ENCODE data around the gene FRMD4A. TPM values are rescaled to one million over a fixed set of nuclear protein-coding genes. Genes with fewer than 3 reads are reported as not detected.
"Not testable (repeated sequence)": the region's sequence is repeated elsewhere in the genome, so short reads cannot be mapped to it uniquely, and the experiment has no call there.

The FRMD4A gene
- total RNA-seq, 6 donors from 2014 or later: 22.3 to 114 (median 52.3) TPM

- Histone ChIP-seq H3K27me3 (no peaks in the 10 kb centered on the region), H3K27ac (peak overlapping the region in 3 of 4 donors; percentile 33 to 48 (median 39)), H3K4me1 (peaks cover 19 to 31% (median 24%) of the 10 kb centered on the region in 4 donors), H3K36me3 (no peaks in the 10 kb centered on the region), H3K9me3 (no peaks in the 10 kb centered on the region), H3K4me3 (no peak overlapping the region)
- TF ChIP-seq POLR2AphosphoS5 (IDR thresholded peaks at IDR 0.05): no peak
- TF ChIP-seq CTCF (IDR thresholded peaks at IDR 0.05): no peak
- no peak for TF ChIP-seq EP300 (IDR thresholded peaks at IDR 0.05)
- TF ChIP-seq POLR2A (IDR thresholded peaks at IDR 0.05): no peak
- ATAC-seq (ENCODE audit: low FRiP score in 2 of 2): peak in 1 of 2 donors; percentile 73
- WGBS, 2 donors: 24 to 30% methylated on average over 16 of the region's 16 CpGs
- peak in 1 of 2 donors; percentile 38 for DNase-seq
Observed at GRCh38 chr10:13834581-13835286, 496.0 kb downstream of the FRMD4A start.

GRCh38 chr10:13831711-13832141 lies 499.0 kb downstream of the FRMD4A start:
- TF ChIP-seq EP300 (IDR thresholded peaks at IDR 0.05) (no peak), POLR2AphosphoS5 (IDR thresholded peaks at IDR 0.05) (peak in 1 of 2 donors; percentile 15)
- DNase-seq (no peak), ATAC-seq (ENCODE audit: low FRiP score in 2 of 2) (peak in 1 of 2 donors; percentile 18)
- Histone ChIP-seq H3K36me3 (no peaks in the 10 kb centered on the region), H3K27me3 (no peaks in the 10 kb centered on the region), H3K4me1 (peaks cover 16 to 24% (median 21%) of the 10 kb centered on the region in 4 donors), H3K9me3 (no peaks in the 10 kb centered on the region), H3K4me3 (no peak overlapping the region), H3K27ac (peak overlapping the region in 3 of 4 donors; percentile 16 to 67 (median 44))
- 15 to 20% methylated on average over 4 of the region's 4 CpGs for WGBS, 2 donors

- H3K27ac ChIP-seq: no peak overlapping the region
- no peaks in the 10 kb centered on the region for H3K9me3 ChIP-seq
- DNase-seq: no peak
- TF ChIP-seq POLR2A (IDR thresholded peaks at IDR 0.05) (no peak), CTCF (IDR thresholded peaks at IDR 0.05) (no peak), EP300 (IDR thresholded peaks at IDR 0.05) (no peak), POLR2AphosphoS5 (IDR thresholded peaks at IDR 0.05) (no peak)
- no peak overlapping the region for H3K4me3 ChIP-seq
- 91 to 98% methylated on average over 4 of the region's 4 CpGs for WGBS, 2 donors
- H3K4me1 ChIP-seq: peaks cover 16 to 21% (median 20%) of the 10 kb centered on the region in 4 donors
- no peak for ATAC-seq (ENCODE audit: low FRiP score in 2 of 2)
- no peaks in the 10 kb centered on the region for H3K27me3 ChIP-seq
- H3K36me3 ChIP-seq: no peaks in the 10 kb centered on the region
Observed at GRCh38 chr10:13830385-13830784, 500.3 kb downstream of the FRMD4A start.

GRCh38 chr10:13829790-13830189 lies 500.9 kb downstream of the FRMD4A start:
- Histone ChIP-seq H3K9me3 (no peaks in the 10 kb centered on the region), H3K36me3 (no peaks in the 10 kb centered on the region), H3K4me3 (no peak overlapping the region), H3K27me3 (no peaks in the 10 kb centered on the region), H3K27ac (no peak overlapping the region), H3K4me1 (peaks cover 12 to 15% (median 14%) of the 10 kb centered on the region in 4 donors)
- no peak for DNase-seq
- 80 to 92% methylated on average over 5 of the region's 5 CpGs for WGBS, 2 donors
- ATAC-seq (ENCODE audit: low FRiP score in 2 of 2): no peak
- TF ChIP-seq CTCF (IDR thresholded peaks at IDR 0.05) (no peak), EP300 (IDR thresholded peaks at IDR 0.05) (no peak), POLR2A (IDR thresholded peaks at IDR 0.05) (no peak), POLR2AphosphoS5 (IDR thresholded peaks at IDR 0.05) (no peak)

- not testable (repeated sequence) for H3K36me3 ChIP-seq; ATAC-seq (ENCODE audit: low FRiP score in 2 of 2); H3K4me3 ChIP-seq; H3K27me3 ChIP-seq; H3K27ac ChIP-seq; H3K9me3 ChIP-seq; DNase-seq
- WGBS, 2 donors: 77 to 80% methylated on average over 6 of the region's 6 CpGs
- H3K4me1 ChIP-seq: peaks cover 7 to 12% (median 10%) of the 10 kb centered on the region in 4 donors
Observed at GRCh38 chr10:13828284-13828683, 502.4 kb downstream of the FRMD4A start.

All from upper lobe of left lung (tissue), 6 donors.